Measurements from ENCODE around the gene UGCG. TPM values are rescaled to one million over a fixed set of nuclear protein-coding genes. Genes with fewer than 3 reads are reported as not detected.

UGCG gene
- total and polyA plus RNA-seq, 2 donors (not counting 1 experiment from before 2014, with no cell fraction given), result 23.9 to 53.5 TPM

GRCh38 chr9:111970827-111971226 lies 74.2 kb downstream of the UGCG start:
- Mint-ChIP-seq H3K4me3 (no peak overlapping the region), H3K4me1 (peaks cover 10% of the 10 kb centered on the region), H3K9me3 (ENCODE audit: insufficient read depth) (no peaks in the 10 kb centered on the region), H3K27ac (no peak overlapping the region), H3K27me3 (no peaks in the 10 kb centered on the region)
- POLR2A ChIA-PET, result no interaction called here
- Histone ChIP-seq H3K36me3 (replicated peaks in 1 of 2; ENCODE audit: control extremely low read depth in 1 of 2, control insufficient read depth in 1 of 2, extremely low read depth in 1 of 2, insufficient read depth in 2 of 2, low read length in 1 of 2) (no peaks in the 10 kb centered on the region), H3K27me3 (replicated peaks in 1 of 4; ENCODE audit: control extremely low read depth in 1 of 4, control insufficient read depth in 3 of 4, insufficient read depth in 4 of 4, low read length in 3 of 4) (no peaks in the 10 kb centered on the region), H3K4me1 (ENCODE audit: control insufficient read depth in 2 of 2, insufficient read depth in 2 of 2, low read length in 2 of 2) (peaks cover 4% of the 10 kb centered on the region in 2 donors), H2AFZ (ENCODE audit: insufficient read depth, low read depth, low read length, poor library complexity, severe bottlenecking) (no peak overlapping the region), H3K9ac (ENCODE audit: low read length) (no peak overlapping the region), H3K4me2 (replicated peaks; ENCODE audit: low read depth, low read length, poor library complexity, severe bottlenecking) (no peak overlapping the region), H4K20me1 (ENCODE audit: control insufficient read depth, insufficient read depth, low read length, poor library complexity, severe bottlenecking) (no peaks in the 10 kb centered on the region), H3K27ac (ENCODE audit: low read length in 2 of 2) (no peak overlapping the region), H3K4me3 (ENCODE audit: control extremely low read depth in 1 of 5, extremely low read depth in 1 of 5, insufficient read depth in 1 of 5, low read depth in 2 of 5, low read length in 4 of 5) (no peak overlapping the region), H3K79me2 (ENCODE audit: control insufficient read depth, insufficient read depth, low read length) (no peaks in the 10 kb centered on the region), H3K9me3 (ENCODE audit: control extremely low read depth in 1 of 3, control insufficient read depth in 2 of 3, insufficient read depth in 1 of 3, low read length in 2 of 3) (peaks cover 0 to 3% (median 0%) of the 10 kb centered on the region in 3 donors)
- WGBS (ENCODE audit: insufficient coverage), result 100% methylated on average over 1 of the region's 2 CpGs
- intact Hi-C loops (cut with micrococcal nuclease), result no loop called here
- no peak for TF ChIP-seq EZH2 (IDR thresholded peaks at IDR 0.05; ENCODE audit: borderline replicate concordance, insufficient read depth, low read depth, low read length, poor library complexity, severe bottlenecking)
- TF ChIP-seq, protein P1, sequence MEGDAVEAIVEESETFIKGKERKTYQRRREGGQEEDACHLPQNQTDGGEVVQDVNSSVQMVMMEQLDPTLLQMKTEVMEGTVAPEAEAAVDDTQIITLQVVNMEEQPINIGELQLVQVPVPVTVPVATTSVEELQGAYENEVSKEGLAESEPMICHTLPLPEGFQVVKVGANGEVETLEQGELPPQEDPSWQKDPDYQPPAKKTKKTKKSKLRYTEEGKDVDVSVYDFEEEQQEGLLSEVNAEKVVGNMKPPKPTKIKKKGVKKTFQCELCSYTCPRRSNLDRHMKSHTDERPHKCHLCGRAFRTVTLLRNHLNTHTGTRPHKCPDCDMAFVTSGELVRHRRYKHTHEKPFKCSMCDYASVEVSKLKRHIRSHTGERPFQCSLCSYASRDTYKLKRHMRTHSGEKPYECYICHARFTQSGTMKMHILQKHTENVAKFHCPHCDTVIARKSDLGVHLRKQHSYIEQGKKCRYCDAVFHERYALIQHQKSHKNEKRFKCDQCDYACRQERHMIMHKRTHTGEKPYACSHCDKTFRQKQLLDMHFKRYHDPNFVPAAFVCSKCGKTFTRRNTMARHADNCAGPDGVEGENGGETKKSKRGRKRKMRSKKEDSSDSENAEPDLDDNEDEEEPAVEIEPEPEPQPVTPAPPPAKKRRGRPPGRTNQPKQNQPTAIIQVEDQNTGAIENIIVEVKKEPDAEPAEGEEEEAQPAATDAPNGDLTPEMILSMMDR (IDR thresholded peaks at IDR 0.05), result no peak
- no peak for ATAC-seq (ENCODE audit: low read depth)
- DNase-seq, result no peak
- CTCF ChIA-PET, result interaction anchor here (0.7 to 1.1 kb wide), 2 partner anchors 104 to 373 kb away, joined by 3 read pairs; no protein-coding TSS in a partner anchor

DNA sequence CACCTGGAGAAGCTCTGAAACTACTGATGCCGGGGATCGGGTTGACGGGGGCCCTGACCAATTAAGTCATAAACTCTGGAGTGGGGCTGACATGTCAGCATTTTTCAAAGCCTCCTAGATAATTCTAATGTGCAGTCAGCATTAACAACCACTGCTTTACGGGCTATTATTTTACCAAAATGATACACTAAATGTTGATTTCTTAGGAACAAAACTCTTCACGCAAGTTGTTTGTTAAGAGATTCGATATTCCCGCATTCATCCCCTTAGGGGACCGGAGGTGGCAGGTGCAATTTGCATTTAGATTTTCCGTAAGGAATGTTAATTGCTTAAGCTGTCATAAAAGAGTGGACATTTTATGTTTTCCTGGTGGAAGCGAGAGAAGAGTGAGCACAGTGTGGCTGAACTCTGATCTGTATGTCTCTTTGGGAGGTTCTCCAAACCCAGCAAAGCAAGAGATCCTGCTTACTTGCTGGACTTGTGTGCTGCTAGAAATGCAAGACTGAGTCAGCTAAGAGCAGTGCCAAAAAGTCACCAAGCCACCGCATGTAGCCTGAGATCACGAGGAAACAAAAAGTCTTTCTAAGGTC lies 77.6 kb downstream of the UGCG start:
- peaks cover 15% of the 10 kb centered on the region in 2 donors for H3K4me1 ChIP-seq (ENCODE audit: control insufficient read depth in 2 of 2, insufficient read depth in 2 of 2, low read length in 2 of 2)
- ChIA-PET POLR2A (no interaction called here), CTCF (interaction anchor here (1.0 kb wide), 1 partner anchor 215 kb away, joined by 3 read pairs; no protein-coding TSS in a partner anchor)
- no peaks in the 10 kb centered on the region for H3K36me3 ChIP-seq (replicated peaks in 1 of 2; ENCODE audit: control extremely low read depth in 1 of 2, control insufficient read depth in 1 of 2, extremely low read depth in 1 of 2, insufficient read depth in 2 of 2, low read length in 1 of 2)
- no peak overlapping the region for H3K27ac Mint-ChIP-seq
- H3K27ac ChIP-seq (ENCODE audit: low read length in 2 of 2), result no peak overlapping the region
- H2AFZ ChIP-seq (ENCODE audit: insufficient read depth, low read depth, low read length, poor library complexity, severe bottlenecking), result no peak overlapping the region
- no peaks in the 10 kb centered on the region for H3K27me3 ChIP-seq (replicated peaks in 1 of 4; ENCODE audit: control extremely low read depth in 1 of 4, control insufficient read depth in 3 of 4, insufficient read depth in 4 of 4, low read length in 3 of 4)
- ATAC-seq (ENCODE audit: low read depth), result no peak
- no peaks in the 10 kb centered on the region for H3K9me3 Mint-ChIP-seq (ENCODE audit: insufficient read depth)
- no peak overlapping the region for H3K4me2 ChIP-seq (replicated peaks; ENCODE audit: low read depth, low read length, poor library complexity, severe bottlenecking)
- H3K27me3 Mint-ChIP-seq, result no peaks in the 10 kb centered on the region
- H3K9me3 ChIP-seq (ENCODE audit: control extremely low read depth in 1 of 3, control insufficient read depth in 2 of 3, insufficient read depth in 1 of 3, low read length in 2 of 3), result no peaks in the 10 kb centered on the region
- peaks cover 19% of the 10 kb centered on the region for H3K4me1 Mint-ChIP-seq
- TF ChIP-seq, protein P1 (IDR thresholded peaks at IDR 0.05), result no peak
- TF ChIP-seq EZH2 (IDR thresholded peaks at IDR 0.05; ENCODE audit: borderline replicate concordance, insufficient read depth, low read depth, low read length, poor library complexity, severe bottlenecking), result no peak
- no peak for DNase-seq
- no peak overlapping the region for H3K9ac ChIP-seq (ENCODE audit: low read length)
- no peaks in the 10 kb centered on the region for H3K79me2 ChIP-seq (ENCODE audit: control insufficient read depth, insufficient read depth, low read length)
- 98% methylated on average over 11 of the region's 12 CpGs for WGBS (ENCODE audit: insufficient coverage)
- H4K20me1 ChIP-seq (ENCODE audit: control insufficient read depth, insufficient read depth, low read length, poor library complexity, severe bottlenecking), result no peaks in the 10 kb centered on the region
- no peak overlapping the region for H3K4me3 ChIP-seq (ENCODE audit: control extremely low read depth in 1 of 5, extremely low read depth in 1 of 5, insufficient read depth in 1 of 5, low read depth in 2 of 5, low read length in 4 of 5)
- H3K4me3 Mint-ChIP-seq, result no peak overlapping the region
- intact Hi-C loops (cut with micrococcal nuclease), result no loop called here

All from B cell (primary cell).